GM12875 (cell line): ENCODE data around the gene CDH13.

Source experiments
- H3K4me3 ChIP-seq: one replicate; pipeline ENCODE4 v1.5.1; 2011; ENCODE audit warnings: low read depth, low read length, control low read depth
- TF ChIP-seq, protein P1 (sequence below): IDR thresholded peaks from 2 replicates; pipeline ENCODE4 v1.5.1; 2011; ENCODE audit warnings: low read depth, mild to moderate bottlenecking, control low read depth, inconsistent platforms, low read length, moderate library complexity, borderline replicate concordance; ENCODE audit not compliant: insufficient read depth

The CDH13 gene

DNA sequence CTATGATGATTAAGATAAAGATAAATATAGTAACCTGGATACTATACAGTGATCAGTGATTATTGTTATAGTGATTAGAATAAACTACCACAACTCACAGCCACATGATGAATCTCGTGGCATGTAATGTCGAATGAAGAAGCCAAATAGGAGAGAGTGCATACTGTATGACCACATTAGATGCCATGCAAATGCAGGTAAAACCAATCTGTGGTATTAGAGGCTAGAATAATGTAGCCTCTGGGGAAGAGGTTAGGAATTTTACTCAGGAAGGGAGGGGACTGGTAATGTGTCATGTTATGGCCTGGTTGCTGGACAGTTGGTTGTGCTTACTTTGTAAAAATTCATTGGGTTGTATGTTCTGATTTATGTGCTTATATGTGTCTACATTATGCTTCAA, 402.7 kb downstream of the CDH13 start:
- TF ChIP-seq, protein P1, sequence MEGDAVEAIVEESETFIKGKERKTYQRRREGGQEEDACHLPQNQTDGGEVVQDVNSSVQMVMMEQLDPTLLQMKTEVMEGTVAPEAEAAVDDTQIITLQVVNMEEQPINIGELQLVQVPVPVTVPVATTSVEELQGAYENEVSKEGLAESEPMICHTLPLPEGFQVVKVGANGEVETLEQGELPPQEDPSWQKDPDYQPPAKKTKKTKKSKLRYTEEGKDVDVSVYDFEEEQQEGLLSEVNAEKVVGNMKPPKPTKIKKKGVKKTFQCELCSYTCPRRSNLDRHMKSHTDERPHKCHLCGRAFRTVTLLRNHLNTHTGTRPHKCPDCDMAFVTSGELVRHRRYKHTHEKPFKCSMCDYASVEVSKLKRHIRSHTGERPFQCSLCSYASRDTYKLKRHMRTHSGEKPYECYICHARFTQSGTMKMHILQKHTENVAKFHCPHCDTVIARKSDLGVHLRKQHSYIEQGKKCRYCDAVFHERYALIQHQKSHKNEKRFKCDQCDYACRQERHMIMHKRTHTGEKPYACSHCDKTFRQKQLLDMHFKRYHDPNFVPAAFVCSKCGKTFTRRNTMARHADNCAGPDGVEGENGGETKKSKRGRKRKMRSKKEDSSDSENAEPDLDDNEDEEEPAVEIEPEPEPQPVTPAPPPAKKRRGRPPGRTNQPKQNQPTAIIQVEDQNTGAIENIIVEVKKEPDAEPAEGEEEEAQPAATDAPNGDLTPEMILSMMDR: no peak
- H3K4me3 ChIP-seq: no peak overlapping the region

DNA sequence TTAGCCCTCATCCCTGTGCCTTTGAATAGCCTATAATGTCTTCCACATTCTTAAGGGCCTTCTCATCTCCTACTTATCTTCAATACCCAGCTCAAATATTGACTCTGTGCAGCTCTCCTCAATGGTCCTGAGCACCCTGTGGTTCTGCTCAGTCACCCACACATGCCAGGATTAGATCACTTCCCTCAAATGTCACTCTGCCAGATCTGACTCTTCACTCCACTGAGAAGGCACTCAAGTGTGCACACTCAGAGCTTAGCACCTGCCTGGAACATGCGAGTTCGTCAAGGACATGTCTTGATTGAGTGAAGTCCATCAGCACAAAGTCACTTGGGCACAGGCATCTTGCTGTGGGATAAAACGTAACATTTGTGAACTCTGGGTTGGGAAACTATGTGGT, 404.8 kb downstream of the CDH13 start:
- TF ChIP-seq, protein P1: no peak
- no peak overlapping the region for H3K4me3 ChIP-seq

DNA sequence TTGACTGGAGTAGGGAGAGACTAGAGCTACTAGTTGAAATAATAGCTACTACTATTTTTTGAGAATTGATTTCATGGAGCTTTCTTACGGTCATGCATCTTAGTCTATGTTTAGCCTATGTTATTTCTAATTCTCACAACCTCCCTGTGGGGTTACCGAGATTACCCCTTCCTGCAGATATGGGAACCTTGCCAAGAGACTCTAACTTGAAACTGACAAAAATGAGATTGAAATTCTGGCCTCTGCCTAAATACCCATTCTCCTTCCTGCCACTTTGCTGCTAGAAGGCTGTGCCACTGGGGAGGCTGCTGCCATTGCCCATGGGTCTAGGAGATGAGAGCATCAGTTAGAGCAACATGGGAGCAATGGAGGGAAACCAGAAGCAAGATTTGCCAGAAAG, 410.3 kb downstream of the CDH13 start:
- no peak overlapping the region for H3K4me3 ChIP-seq
- TF ChIP-seq, protein P1: no peak

DNA sequence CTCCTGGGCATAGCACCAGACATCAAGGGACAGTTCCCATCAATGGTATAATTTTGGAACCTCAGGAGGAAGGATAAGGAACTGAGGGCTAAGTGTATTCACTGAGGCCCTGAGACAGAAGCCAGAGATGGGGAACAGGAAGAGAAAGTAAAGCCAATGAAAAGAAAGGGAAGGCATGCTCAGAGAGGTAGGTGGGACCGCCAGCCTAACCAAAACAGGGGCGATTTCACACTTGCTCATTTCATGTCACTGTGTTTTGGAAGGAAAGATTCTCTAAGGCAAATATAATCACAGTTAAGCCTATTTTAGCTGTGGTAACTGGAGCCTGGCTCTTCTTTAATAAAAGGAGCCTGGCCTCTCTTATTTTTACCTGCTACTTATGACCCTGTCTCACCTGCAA, 411.1 kb downstream of the CDH13 start:
- no peak overlapping the region for H3K4me3 ChIP-seq
- TF ChIP-seq, protein P1: no peak

DNA sequence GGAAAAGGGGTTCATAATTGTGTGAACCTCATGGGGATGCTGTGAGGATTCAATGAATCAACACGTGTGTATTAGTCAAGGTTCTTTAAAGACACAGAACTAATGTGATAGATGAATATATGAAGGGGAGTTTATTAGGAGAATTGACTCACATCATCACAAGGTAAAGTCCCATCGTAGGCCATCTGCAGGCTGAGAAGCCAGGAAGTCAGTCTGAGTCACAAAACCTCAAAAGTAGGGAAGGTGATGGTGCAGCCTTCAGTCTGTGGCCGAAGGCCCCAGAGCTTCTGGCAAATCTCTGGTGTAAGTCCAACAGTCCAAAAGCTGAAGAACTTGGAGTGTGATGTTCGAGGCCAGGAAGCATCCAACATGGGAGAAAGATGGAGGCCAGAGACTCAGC, 413.4 kb downstream of the CDH13 start:
- TF ChIP-seq, protein P1: no peak
- H3K4me3 ChIP-seq: no peak overlapping the region

DNA sequence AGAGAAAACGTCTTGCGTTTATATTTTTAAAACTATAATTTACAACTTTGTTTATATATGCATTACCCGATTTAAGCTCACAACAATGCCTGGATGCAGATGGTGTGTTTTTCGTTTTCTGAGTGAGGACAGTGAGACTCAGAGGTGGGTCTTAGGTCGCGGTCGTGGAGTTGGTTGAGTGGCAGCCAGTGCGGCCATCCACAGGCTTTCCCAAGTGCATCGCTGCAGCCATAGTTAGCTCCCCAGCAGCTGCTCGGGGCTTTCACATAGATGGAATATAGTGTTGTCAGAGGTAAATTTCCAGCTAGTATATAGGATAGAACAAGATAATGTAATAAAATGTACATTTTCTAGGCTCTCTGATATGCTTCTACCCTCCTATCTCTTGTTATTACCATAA, 417.8 kb downstream of the CDH13 start:
- TF ChIP-seq, protein P1: no peak
- H3K4me3 ChIP-seq: no peak overlapping the region

DNA sequence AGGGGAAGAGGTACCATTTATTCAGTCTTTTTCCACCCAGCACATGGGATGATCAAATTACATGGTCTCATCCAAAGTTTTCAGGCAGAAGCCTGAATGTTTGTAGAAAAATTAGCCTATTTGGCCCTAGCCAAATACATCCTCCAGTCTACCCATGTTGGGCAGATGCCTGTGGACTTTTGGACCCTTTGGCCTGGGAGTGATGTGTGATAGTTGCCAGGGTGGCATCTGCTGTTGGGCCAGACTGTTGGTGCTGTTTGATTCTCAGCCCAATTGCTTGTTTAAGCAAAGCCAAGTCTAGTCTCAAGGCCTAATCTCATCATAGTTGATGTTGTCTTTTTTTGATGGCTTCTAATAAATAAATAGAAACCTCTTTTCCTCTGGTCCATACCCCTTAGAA, 419.0 kb downstream of the CDH13 start:
- no peak overlapping the region for H3K4me3 ChIP-seq
- TF ChIP-seq, protein P1: no peak
